ENCODE data around the gene PMP22. TPM values are rescaled to one million over a fixed set of nuclear protein-coding genes. Genes with fewer than 3 reads are reported as not detected.

Gene PMP22
- total RNA-seq, 8 experiments from 2014 or later = 0.46 to 106 (median 12.2) TPM

Other genes starting within 250 kb of the PMP22 start
- gene TEKT3, start 76.3 kb upstream of the PMP22 start, total RNA-seq = 1 to 10 TPM in 2 of 8 experiments, under 1 TPM in 3, not detected in 3; 0.54 to 2.9 (median 0.90) TPM
- gene CDRT4, start 202.3 kb upstream of the PMP22 start, total RNA-seq = 10 to 100 TPM in 5 of 8 experiments, 1 to 10 TPM in 3; 2.6 to 25.8 (median 11.9) TPM

Data from motor neuron (in vitro differentiated cells).